Gastrocnemius medialis (tissue), 4 donors: ENCODE data around the gene ERCC2.
A peak's percentile ranks its signal among the peaks of the same experiment; 100 is the strongest.

Source experiments
- CTCF ChIP-seq, 5 experiments: fragments of 450-650 bp in 3 of 5; fragments of 200-600 bp in 2 of 5; sonication (generic) in 2 of 5; IDR thresholded peaks in 4 of 5; conservative IDR thresholded peaks in 1 of 5; 1 replicate in 4 of 5; 2 replicates in 1 of 5; pipeline ENCODE4 v1.5.1; 2016 to 2019; ENCODE audit warnings: antibody characterized with exemption in 5 of 5, mild to moderate bottlenecking in 3 of 5, moderate library complexity in 3 of 5
- POLR2A ChIP-seq, 2 donors: fragments of 450-650 bp; IDR thresholded peaks; one replicate each; pipeline ENCODE4 v1.6.1; 2017; ENCODE audit warnings: antibody characterized with exemption in 2 of 2, mild to moderate bottlenecking in 2 of 2, moderate library complexity in 2 of 2

- peak in 4 of 5 experiments; percentile 28 to 43 (median 33) for TF ChIP-seq CTCF (IDR thresholded peaks at IDR 0.05 in 4 of 5, conservative IDR thresholded peaks at IDR 0.05 in 1 of 5)
- no peak for TF ChIP-seq POLR2A (IDR thresholded peaks at IDR 0.05)
Measured at GRCh38 chr19:45402298-45403061, 32.1 kb upstream of the ERCC2 start.
